Natural killer cell (primary cell): ENCODE data around the gene SAMD13. TPM values are rescaled to one million over a fixed set of nuclear protein-coding genes. Genes with fewer than 3 reads are reported as not detected.

ENCODE experiments used
- ATAC-seq, 3 donors: fragments of 150-1000 bp in 2 of 3; fragments of 200-7000 bp in 1 of 3; cut with Tn5 transposase; 1 replicate in 1 of 3; 2 replicates in 2 of 3; pipeline ENCODE4 v1.10.0; 2021; ENCODE audit warnings: mild to moderate bottlenecking in 2 of 3, moderate library complexity in 2 of 3
- DNase-seq, 2 donors: peaks; one replicate each; pipeline versions ENCODE4 v3.0.0 to v3.0.0-alpha.2; 2013 to 2021; ENCODE audit warnings: mixed read lengths in 1 of 2
- H3K27ac ChIP-seq: one replicate; pipeline ENCODE4 v1.5.1; 2013; ENCODE audit warnings: mild to moderate bottlenecking, low read length
- H3K27me3 ChIP-seq: one replicate; pipeline ENCODE4 v1.6.1; 2013; ENCODE audit warnings: low read length; ENCODE audit not compliant: control insufficient read depth, insufficient read depth
- H3K36me3 ChIP-seq: one replicate; pipeline ENCODE4 v1.6.1; 2013; ENCODE audit warnings: low read length; ENCODE audit not compliant: control insufficient read depth, insufficient read depth
- H3K4me1 ChIP-seq: one replicate; pipeline ENCODE4 v1.6.1; 2013; ENCODE audit warnings: low read length; ENCODE audit not compliant: control insufficient read depth, insufficient read depth
- H3K4me3 ChIP-seq: one replicate; pipeline ENCODE4 v1.5.1; 2013; ENCODE audit warnings: low read length
- H3K9me3 ChIP-seq: one replicate; pipeline ENCODE4 v1.6.1; 2013; ENCODE audit warnings: low read length; ENCODE audit not compliant: control insufficient read depth, insufficient read depth
- H3K27ac Mint-ChIP-seq, 2 donors: one replicate each; pipeline ENCODE4 v1.8.0; 2022; ENCODE audit warnings: mild to moderate bottlenecking in 2 of 2, mixed read lengths in 2 of 2, moderate library complexity in 1 of 2
- H3K27me3 Mint-ChIP-seq, 2 donors: one replicate each; pipeline ENCODE4 v1.8.0; 2022; ENCODE audit warnings: low read depth in 2 of 2, mixed read lengths in 2 of 2
- H3K36me3 Mint-ChIP-seq: one replicate; pipeline ENCODE4 v1.8.0; 2022; ENCODE audit warnings: mixed read lengths
- H3K4me1 Mint-ChIP-seq, 2 donors: one replicate each; pipeline ENCODE4 v1.8.0; 2022; ENCODE audit warnings: mixed read lengths in 2 of 2
- H3K4me3 Mint-ChIP-seq: one replicate; pipeline ENCODE4 v1.8.0; 2022; ENCODE audit warnings: mild to moderate bottlenecking, moderate library complexity, mixed read lengths
- H3K9me3 Mint-ChIP-seq, 2 donors: one replicate each; pipeline ENCODE4 v1.8.0; 2022; ENCODE audit warnings: mixed read lengths in 2 of 2
- CTCF ChIP-seq: fragments of 200-600 bp; IDR thresholded peaks from one replicate; pipeline ENCODE4 v1.8.0; 2022; ENCODE audit warnings: antibody characterized with exemption
- WGBS: methylation state at CpG from one replicate; pipeline ENCODE4 v1.1.7; 2013; ENCODE audit warnings: missing lambda C conversion rate; ENCODE audit not compliant: insufficient coverage; 5-methylcytosine and 5-hydroxymethylcytosine counted together
- intact Hi-C: fragments of 100-400 bp; cut with micrococcal nuclease; formaldehyde crosslinking; loops from one replicate; pipeline ENCODE4 v1.14.2; 2022
- total RNA-seq, 4 donors: library from RNA; stranded (reverse); fragments of 120-200 nt in 1 of 4; gene quantifications; one replicate each; pipeline versions ENCODE4 v1.2.3 to v1.2.4, GENCODE V29; 2013 to 2022

The SAMD13 gene
- total RNA-seq: under 1 TPM in 1 of 3 donors, not detected in 2; 0.40 TPM
- total RNA-seq (2013): 0.74 TPM

DNA sequence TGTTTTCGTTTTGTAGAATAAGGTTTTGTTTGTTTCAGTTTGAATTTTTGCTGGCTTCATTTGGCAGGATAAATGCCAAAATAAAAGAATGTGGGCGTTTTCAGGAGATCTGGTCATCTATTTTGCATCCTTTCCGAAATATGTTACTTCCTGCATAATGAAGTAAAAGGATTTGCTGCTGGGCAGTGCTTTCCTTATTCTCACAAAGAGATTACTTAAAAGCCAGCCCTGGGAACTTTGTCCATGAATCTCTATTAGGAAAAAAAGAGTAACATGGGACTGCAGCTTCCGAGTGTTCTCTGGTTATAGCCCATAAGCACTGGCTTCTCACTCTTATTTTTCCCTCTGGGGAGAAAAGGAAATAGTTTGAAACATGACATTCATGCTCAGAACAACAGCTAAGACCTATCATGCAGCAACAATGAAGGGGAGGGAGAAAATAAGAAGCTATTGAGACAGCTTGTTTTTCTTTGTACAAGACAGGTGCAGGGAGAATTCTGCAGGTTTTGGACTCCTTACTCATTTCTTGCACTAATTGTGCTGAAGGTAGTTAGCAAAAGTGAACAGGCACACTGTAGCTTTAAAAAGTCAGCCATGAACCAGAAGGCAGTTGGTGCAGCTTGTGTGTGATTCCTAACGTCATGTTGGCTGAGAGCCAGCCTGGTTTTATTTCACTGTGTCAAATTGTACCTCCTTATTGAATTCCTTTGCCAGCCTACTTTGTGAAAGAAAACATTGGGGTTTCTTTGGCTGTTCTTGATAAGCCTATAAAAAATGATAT, at the start of gene SAMD13:
Gene SAMD13, plus strand, starts transcription at position 705 of the 781 bp plus-strand sequence. CDS start 1,527 bp downstream, outside the sequence.
- DNase-seq (peak in 1 of 2 donors; percentile 82), ATAC-seq (no peak)
- TF ChIP-seq CTCF: no peak
- peaks cover 28 to 45% of the 10 kb centered on the region in 2 donors for H3K4me1 Mint-ChIP-seq
- H3K9me3 Mint-ChIP-seq: no peaks in the 10 kb centered on the region
- H3K4me3 Mint-ChIP-seq: peak within 1 kb of the TSS; percentile 71
- peaks cover 2 to 8% of the 10 kb centered on the region in 2 donors for H3K27me3 Mint-ChIP-seq
- H3K4me1 ChIP-seq: peaks cover 7% of the 10 kb centered on the region
- no peaks in the 10 kb centered on the region for H3K36me3 ChIP-seq
- H3K9me3 ChIP-seq: no peaks in the 10 kb centered on the region
- H3K27ac ChIP-seq: no peak within 1 kb of the TSS
- peak within 1 kb of the TSS; percentile 10 for H3K4me3 ChIP-seq
- intact Hi-C loops: loop anchor here (10.0 kb wide), 1 partner anchor 134 kb away; no protein-coding TSS in a partner anchor
- peak within 1 kb of the TSS; percentile 10 to 80 for H3K27ac Mint-ChIP-seq
- peaks cover 2% of the 10 kb centered on the region for H3K27me3 ChIP-seq
- 38% methylated on average over 3 of the region's 5 CpGs for WGBS
- no peaks in the 10 kb centered on the region for H3K36me3 Mint-ChIP-seq

- 100% methylated on average over 1 of the region's 2 CpGs for WGBS
- no peak for DNase-seq
- no peak for ATAC-seq
- Mint-ChIP-seq H3K27me3 (no peaks in the 10 kb centered on the region), H3K4me3 (no peak overlapping the region), H3K4me1 (no peaks in the 10 kb centered on the region), H3K27ac (no peak overlapping the region), H3K9me3 (peaks cover 2% of the 10 kb centered on the region in 2 donors), H3K36me3 (no peaks in the 10 kb centered on the region)
- H3K27ac ChIP-seq: no peak overlapping the region
- H3K4me1 ChIP-seq: no peaks in the 10 kb centered on the region
- H3K9me3 ChIP-seq: no peaks in the 10 kb centered on the region
- H3K27me3 ChIP-seq: no peaks in the 10 kb centered on the region
- no peaks in the 10 kb centered on the region for H3K36me3 ChIP-seq
- no peak for TF ChIP-seq CTCF
- intact Hi-C loops: no loop called here
- H3K4me3 ChIP-seq: no peak overlapping the region
Observed at GRCh38 chr1:84253036-84253435, 48.5 kb upstream of the SAMD13 start.

DNA sequence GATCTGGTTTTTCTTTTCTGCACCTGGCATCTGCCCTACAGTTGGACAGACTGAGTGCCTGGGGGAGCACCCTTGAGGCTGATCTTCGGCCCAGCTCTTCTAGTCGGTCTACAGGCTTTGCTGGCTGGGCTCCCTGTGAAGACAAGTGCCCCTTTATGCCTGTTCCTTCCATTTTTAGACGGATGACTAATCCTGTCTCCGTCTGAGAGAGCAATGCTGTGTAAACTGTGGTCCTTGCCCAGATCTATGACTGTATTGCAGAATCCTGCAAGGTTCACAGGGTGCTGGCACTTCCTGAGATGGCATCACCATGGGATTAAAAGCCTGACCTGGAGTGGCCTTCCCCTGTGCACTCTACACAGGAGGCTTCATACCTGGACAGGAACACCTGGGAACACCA, 47.6 kb upstream of the SAMD13 start:
- Histone ChIP-seq H3K4me1 (no peaks in the 10 kb centered on the region), H3K36me3 (no peaks in the 10 kb centered on the region), H3K4me3 (no peak overlapping the region), H3K9me3 (no peaks in the 10 kb centered on the region), H3K27ac (no peak overlapping the region), H3K27me3 (no peaks in the 10 kb centered on the region)
- WGBS: 89% methylated on average over 4 of the region's 4 CpGs
- intact Hi-C loops: no loop called here
- no peaks in the 10 kb centered on the region for H3K27me3 Mint-ChIP-seq
- no peaks in the 10 kb centered on the region for H3K36me3 Mint-ChIP-seq
- no peak overlapping the region for H3K4me3 Mint-ChIP-seq
- peaks cover 2% of the 10 kb centered on the region in 2 donors for H3K9me3 Mint-ChIP-seq
- no peak for TF ChIP-seq CTCF
- DNase-seq (no peak), ATAC-seq (no peak)
- H3K27ac Mint-ChIP-seq: no peak overlapping the region
- H3K4me1 Mint-ChIP-seq: no peaks in the 10 kb centered on the region
